ENCODE results near the gene POLR1G. TPM values are rescaled to one million over a fixed set of nuclear protein-coding genes. Genes with fewer than 3 reads are reported as not detected.

POLR1G gene
- total and polyA plus RNA-seq, 9 of the 15 experiments (the other 6 are each of a cell fraction or from before 2014, with no cell fraction given) = 3.0 to 50.1 (median 27.4) TPM

DNA sequence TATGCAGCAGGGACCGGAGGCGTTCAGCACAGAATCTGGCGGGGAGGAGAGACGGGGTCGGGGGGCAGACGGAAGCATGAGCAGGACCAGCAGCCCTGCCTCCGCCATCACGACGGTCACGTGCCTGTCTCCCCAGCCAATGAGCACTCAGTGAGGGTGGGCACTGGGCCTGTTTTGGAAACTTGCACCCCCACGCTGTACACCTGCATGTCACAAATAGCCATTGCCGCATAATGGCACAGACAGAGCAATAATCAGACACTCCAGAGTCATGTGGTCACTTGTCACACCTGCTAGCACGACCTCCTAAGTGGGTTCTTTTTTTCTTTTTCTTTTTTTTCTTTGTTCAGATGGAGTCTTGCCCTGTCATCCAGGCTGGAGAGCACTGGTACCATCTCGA lies 44.8 kb upstream of the POLR1G start:
- TF ChIP-seq, protein P1, sequence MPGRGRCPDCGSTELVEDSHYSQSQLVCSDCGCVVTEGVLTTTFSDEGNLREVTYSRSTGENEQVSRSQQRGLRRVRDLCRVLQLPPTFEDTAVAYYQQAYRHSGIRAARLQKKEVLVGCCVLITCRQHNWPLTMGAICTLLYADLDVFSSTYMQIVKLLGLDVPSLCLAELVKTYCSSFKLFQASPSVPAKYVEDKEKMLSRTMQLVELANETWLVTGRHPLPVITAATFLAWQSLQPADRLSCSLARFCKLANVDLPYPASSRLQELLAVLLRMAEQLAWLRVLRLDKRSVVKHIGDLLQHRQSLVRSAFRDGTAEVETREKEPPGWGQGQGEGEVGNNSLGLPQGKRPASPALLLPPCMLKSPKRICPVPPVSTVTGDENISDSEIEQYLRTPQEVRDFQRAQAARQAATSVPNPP (IDR thresholded peaks at IDR 0.05; ENCODE audit: borderline replicate concordance, insufficient read depth, insufficient read length) = no peak
- no peak for TF ChIP-seq PTTG1 (tag; IDR thresholded peaks at IDR 0.05; ENCODE audit: low read depth)
- TF ChIP-seq ETV5 (CRISPR knock-in tag; IDR thresholded peaks at IDR 0.05; ENCODE audit: low read depth) = no peak
- no peak for TF ChIP-seq CTBP1 (IDR thresholded peaks at IDR 0.05; ENCODE audit: borderline replicate concordance)
- TF ChIP-seq SMARCA4 (IDR thresholded peaks at IDR 0.05) = no peak
- TF ChIP-seq BRF1 (IDR thresholded peaks at IDR 0.05; ENCODE audit: borderline replicate concordance, extremely low read depth, insufficient read length) = no peak
- TF ChIP-seq ZNF695 (CRISPR knock-in tag; IDR thresholded peaks at IDR 0.05) = no peak
- TF ChIP-seq ARID2 (IDR thresholded peaks at IDR 0.05) = no peak
- no peak for TF ChIP-seq BCOR (IDR thresholded peaks at IDR 0.05)
- TF ChIP-seq MAFG (tag; conservative IDR thresholded peaks at IDR 0.05) = no peak
- TF ChIP-seq XRCC4 (IDR thresholded peaks at IDR 0.05; ENCODE audit: extremely low read depth, insufficient read depth, insufficient read length) = no peak
- no peak for TF ChIP-seq CCAR2 (IDR thresholded peaks at IDR 0.05; ENCODE audit: low read depth, low read length)
- no peak for TF ChIP-seq CEBPG (CRISPR knock-in tag; IDR thresholded peaks at IDR 0.05)
- no peak for TF ChIP-seq CEBPG (tag; conservative IDR thresholded peaks at IDR 0.05 in 1 of 2, IDR thresholded peaks at IDR 0.05 in 1 of 2)
- no peak for TF ChIP-seq SP1 (CRISPR knock-in tag; IDR thresholded peaks at IDR 0.05)
- TF ChIP-seq, protein P2, sequence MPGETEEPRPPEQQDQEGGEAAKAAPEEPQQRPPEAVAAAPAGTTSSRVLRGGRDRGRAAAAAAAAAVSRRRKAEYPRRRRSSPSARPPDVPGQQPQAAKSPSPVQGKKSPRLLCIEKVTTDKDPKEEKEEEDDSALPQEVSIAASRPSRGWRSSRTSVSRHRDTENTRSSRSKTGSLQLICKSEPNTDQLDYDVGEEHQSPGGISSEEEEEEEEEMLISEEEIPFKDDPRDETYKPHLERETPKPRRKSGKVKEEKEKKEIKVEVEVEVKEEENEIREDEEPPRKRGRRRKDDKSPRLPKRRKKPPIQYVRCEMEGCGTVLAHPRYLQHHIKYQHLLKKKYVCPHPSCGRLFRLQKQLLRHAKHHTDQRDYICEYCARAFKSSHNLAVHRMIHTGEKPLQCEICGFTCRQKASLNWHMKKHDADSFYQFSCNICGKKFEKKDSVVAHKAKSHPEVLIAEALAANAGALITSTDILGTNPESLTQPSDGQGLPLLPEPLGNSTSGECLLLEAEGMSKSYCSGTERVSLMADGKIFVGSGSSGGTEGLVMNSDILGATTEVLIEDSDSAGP (CRISPR knock-in tag; IDR thresholded peaks at IDR 0.05) = no peak
- no peak for TF ChIP-seq ZBTB17 (CRISPR knock-in tag; IDR thresholded peaks at IDR 0.05)
- no peak for TF ChIP-seq ZNF668 (CRISPR knock-in tag; IDR thresholded peaks at IDR 0.05)
- TF ChIP-seq NFIX (CRISPR knock-in tag; IDR thresholded peaks at IDR 0.05; ENCODE audit: low read depth) = no peak
- no peak for TF ChIP-seq DACH1 (IDR thresholded peaks at IDR 0.05; ENCODE audit: partially characterized antibody)

More for the DNA sequence above, 44.8 kb upstream of the POLR1G start:
- in situ Hi-C loops (cut with MboI) (no loop called here), intact Hi-C loops (cut with micrococcal nuclease) (no loop called here)
- 91% methylated on average over 14 of the region's 14 CpGs for WGBS (ENCODE audit: insufficient coverage, low coverage, missing lambda C conversion rate)
- FAIRE-seq (no peak), ATAC-seq (no peak), DNase-seq (ENCODE audit: extremely low read depth in 1 of 4, low spot score in 3 of 4) (no peak)
- ChIA-PET CTCF (ENCODE audit: low intra/inter-chr PET ratio) (no interaction called here), POLR2A (interaction anchor here (0.5 kb wide), 1 partner anchor 42 kb away, joined by 3 read pairs; no protein-coding TSS in a partner anchor)
- H3K27ac ChIP-seq (ENCODE audit: extremely low read depth, low read depth, low read length) = no peak overlapping the region
- H3K36me3 ChIP-seq (ENCODE audit: control insufficient read depth, insufficient read depth, low read length) = peaks cover 75% of the 10 kb centered on the region; the same call in 2 of the 3 replicates
- H2AFZ ChIP-seq (ENCODE audit: low read depth, low read length) = no peak overlapping the region
- H3K4me1 ChIP-seq (replicated peaks in 1 of 2; ENCODE audit: control insufficient read depth in 2 of 2, insufficient read depth in 2 of 2, low read length in 2 of 2) = peaks cover 0 to 37% of the 10 kb centered on the region in 2 experiments; a peak in 2 of 5 replicates
- no peaks in the 10 kb centered on the region for H3K9me1 ChIP-seq (ENCODE audit: control insufficient read depth, insufficient read depth, low read length)
- H3K4me3 ChIP-seq = no peak overlapping the region
- no peak overlapping the region for H3K9ac ChIP-seq (ENCODE audit: insufficient read depth in 1 of 2, low read depth in 2 of 2, low read length in 2 of 2)
- H3K9me3 ChIP-seq (replicated peaks; ENCODE audit: control insufficient read depth, insufficient read depth, low read depth, low read length) = no peaks in the 10 kb centered on the region
- 0 out of 2 replicates have a peak, but pooled peaks cover 3% of the 10 kb centered on the region for H4K20me1 ChIP-seq (replicated peaks; ENCODE audit: control insufficient read depth, insufficient read depth, low read length)
- BruUV-seq (replicated peaks) = no TSS peak
- H3K79me2 ChIP-seq (ENCODE audit: control insufficient read depth, insufficient read depth, low read length) = no peaks in the 10 kb centered on the region
- H3K4me2 ChIP-seq (ENCODE audit: insufficient read depth, low read length) = no peak overlapping the region
- no peaks in the 10 kb centered on the region for H3K27me3 ChIP-seq (ENCODE audit: control insufficient read depth in 2 of 2, insufficient read depth in 2 of 2, low read length in 2 of 2)

All from K562 (cell line).